Stimulated activated CD4-positive, alpha-beta T cell treated with anti-CD3 and anti-CD28 coated beads, Interleukin-1b, Interleukin-23, amount 100 ng/mL, for 4 hours (primary cell): ENCODE results near the gene ANXA9.

ENCODE experiments used
- DNase-seq, 2 donors: peaks; one replicate each; pipeline ENCODE4 v3.0.0-alpha.2; 2020; ENCODE audit warnings: low read depth in 2 of 2

ANXA9 gene, protein sequence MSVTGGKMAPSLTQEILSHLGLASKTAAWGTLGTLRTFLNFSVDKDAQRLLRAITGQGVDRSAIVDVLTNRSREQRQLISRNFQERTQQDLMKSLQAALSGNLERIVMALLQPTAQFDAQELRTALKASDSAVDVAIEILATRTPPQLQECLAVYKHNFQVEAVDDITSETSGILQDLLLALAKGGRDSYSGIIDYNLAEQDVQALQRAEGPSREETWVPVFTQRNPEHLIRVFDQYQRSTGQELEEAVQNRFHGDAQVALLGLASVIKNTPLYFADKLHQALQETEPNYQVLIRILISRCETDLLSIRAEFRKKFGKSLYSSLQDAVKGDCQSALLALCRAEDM

GRCh38 chr1:150981805-150982712 is at the start of gene ANXA9:
ANXA9 (plus strand) TSS chr1:150982292; CDS start chr1:150983106, 814 bp downstream.
- DNase-seq = no peak

DNA sequence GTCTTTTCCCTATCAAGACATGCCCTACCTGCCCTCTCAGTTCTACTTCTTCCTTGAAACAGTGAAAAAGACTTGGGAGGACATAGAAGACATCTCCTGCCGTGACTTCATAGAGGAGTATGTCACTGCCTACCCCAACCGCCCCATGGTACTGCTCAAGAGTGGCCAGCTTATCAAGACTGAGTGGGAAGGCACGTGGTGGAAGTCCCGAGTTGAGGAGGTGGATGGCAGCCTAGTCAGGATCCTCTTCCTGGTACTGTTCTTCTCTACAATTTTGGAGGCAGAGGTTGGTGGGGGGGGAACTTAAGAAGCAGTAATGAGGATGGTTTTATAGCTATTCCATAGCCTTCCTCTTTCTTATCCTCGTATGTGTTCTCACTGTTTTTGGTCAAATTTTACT is 37.2 kb upstream of the ANXA9 start:
- no peak for DNase-seq

GRCh38 chr1:150954708-150955107 is 27.4 kb upstream of the ANXA9 start:
- no peak for DNase-seq

DNA sequence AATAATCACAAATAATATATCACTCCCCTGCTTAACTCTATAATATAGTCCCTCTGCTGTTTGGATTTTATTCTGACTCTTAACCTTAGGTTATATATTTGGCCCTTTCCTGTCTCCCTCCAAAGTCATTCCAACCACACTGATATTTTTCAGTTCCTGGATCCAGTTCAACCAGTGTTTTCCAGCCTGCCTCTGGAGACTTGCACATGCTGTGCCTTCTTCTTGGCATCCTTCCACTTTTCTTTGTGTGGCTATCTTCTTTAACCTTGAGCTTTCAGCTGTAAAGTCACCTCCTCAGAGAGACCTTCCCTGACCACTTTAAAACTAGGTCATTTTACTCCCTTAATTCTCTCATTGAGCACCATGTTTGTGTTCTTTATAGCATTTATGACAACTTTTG is 26.8 kb upstream of the ANXA9 start:
- DNase-seq = no peak

DNA sequence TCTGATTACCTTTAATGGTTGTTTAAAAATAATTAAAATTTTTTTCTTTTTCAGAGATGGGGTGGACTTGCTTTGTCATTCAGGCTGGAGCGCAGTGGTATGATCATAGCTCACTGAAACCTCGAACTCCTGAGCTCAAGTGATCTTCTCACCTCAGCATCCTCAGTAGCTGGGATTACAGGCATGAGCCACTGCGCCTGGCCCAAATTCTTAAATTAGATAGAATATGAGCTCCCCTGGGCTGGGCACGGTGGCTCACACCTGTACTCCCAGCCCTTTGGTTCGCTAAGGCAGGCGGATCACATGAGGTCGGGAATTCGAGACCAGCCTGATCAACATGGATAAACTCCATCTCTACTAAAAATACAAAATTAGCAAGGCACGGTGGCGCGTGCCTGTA is 24.4 kb upstream of the ANXA9 start:
- no peak for DNase-seq

- DNase-seq = no peak
Measured at GRCh38 chr1:150960646-150961045, 21.4 kb upstream of the ANXA9 start.

GRCh38 chr1:150961756-150962155 is 20.3 kb upstream of the ANXA9 start:
- no peak for DNase-seq

DNA sequence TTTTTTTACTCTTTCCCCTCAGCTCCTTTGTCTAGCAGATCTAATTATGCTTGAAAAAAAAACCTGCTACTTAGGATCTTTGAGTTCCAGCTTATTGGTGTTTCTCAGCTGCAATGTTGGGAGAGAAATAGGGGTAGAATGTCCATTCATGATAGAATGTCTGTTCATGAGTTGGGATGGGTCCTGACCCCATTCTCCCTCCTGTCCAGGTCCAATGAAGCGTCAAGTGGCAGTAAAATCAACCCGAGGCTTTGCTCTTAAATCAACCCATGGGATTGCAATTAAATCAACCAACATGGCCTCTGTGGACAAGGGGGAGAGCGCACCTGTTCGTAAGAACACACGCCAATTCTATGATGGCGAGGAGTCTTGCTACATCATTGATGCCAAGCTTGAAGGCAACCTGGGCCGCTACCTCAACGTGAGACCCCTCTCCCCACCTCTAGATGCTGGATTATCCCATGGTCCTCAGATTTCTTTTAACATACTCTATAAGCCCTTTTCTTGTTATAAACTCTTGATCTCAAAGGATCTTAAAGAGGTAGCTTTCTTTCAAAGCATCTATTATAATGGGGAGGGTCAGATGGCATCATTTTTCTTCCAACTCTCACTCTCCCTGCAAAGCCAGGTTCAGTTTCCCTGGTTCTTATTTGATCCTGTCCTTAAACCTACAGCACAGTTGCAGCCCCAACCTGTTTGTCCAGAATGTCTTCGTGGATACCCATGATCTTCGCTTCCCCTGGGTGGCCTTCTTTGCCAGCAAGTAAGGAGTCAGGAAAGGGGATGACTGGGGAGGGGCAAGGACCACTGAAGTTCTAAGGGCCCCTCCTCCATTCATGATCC is 18.6 kb upstream of the ANXA9 start:
- DNase-seq = no peak

DNA sequence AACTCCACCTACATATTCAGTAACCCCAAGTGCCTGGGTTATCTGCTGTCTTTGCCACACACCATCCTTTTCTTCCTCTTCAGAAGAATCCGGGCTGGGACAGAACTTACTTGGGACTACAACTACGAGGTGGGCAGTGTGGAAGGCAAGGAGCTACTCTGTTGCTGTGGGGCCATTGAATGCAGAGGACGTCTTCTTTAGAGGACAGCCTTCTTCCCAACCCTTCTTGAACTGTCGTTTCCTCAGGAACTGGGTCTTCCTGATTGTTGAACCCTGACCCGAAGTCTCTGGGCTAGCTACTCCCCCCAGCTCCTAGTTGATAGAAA is 18.0 kb upstream of the ANXA9 start:
- DNase-seq = no peak

DNA sequence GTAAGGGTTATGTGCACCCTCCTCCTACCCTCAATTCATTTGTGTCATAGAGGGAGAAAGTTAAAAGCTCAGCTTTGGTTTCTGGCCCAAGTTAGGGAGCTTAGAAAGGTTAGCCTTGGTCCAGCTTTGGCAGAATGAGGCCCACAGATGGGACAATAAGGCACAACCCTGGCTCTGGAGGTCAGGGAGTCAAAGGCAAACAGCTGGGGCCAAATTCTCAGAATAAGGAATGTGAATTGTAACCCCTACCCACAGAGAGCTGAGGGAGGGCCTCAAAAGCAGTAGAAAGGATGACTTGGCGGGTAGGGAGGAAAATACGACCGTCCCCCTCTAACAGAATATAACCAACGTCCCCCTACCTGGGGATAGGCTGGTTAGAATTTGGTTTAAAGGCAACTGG is 16.5 kb upstream of the ANXA9 start:
- DNase-seq = no peak

DNA sequence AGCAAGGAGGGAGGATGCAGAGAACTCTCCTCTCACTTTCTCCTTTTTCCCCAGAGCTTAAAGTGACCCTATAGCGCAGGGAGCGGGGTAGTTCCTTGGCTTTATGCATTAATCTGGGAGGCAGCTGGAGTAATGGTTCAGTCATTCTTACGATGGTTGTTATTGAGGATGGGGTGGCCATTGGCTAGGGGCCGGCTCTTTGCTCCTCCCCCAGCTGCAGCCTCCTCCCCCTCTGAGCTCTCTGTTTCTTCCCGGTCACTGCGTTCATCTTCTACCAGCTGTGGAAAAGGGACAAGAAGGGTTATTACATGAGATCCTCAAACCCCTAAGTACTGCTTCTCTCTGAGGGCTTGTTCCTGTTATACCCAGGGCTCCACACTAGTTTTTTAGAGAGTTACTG is 16.1 kb upstream of the ANXA9 start:
- no peak for DNase-seq

DNA sequence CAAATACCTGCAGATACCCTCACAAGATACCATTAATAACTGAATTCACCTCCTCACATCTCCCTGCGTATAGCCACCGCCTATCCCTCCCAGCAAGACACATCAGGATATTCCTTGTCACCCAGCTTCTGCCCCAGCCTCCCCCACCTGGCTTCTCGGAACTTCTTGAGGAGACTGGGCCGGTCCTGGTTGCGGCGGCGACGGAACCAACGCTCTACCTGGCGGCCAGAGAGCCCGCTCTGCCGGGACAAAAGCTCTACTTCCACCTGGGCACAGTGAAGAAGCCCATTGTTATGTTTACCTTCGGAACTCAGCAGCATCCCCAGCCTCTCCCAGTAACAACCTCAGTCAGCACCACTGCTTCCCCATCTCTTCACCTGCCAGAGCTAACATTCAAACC is 14.2 kb upstream of the ANXA9 start:
- DNase-seq = no peak

- no peak for DNase-seq
Measured at GRCh38 chr1:150968491-150968890, 13.6 kb upstream of the ANXA9 start.

DNA sequence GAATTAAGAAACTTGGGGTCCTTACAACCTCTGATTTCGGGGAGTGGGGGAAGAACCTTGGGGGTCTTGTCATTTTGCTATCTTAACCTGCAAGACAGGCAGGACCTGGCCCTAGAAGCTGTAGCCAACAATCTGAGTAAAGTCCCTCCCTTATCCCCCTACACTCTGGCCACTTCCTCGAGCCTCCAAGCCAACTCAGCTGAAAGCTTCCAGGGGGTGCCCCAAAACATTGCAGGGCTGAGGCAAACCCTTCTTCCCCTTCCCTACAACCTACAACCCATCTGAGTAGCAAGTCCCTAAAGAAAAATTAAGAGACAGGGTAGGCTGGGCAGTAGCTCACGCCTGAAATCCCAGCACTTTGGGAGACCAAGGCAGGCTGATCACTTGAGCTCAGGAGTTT is 12.5 kb upstream of the ANXA9 start:
- DNase-seq = no peak

DNA sequence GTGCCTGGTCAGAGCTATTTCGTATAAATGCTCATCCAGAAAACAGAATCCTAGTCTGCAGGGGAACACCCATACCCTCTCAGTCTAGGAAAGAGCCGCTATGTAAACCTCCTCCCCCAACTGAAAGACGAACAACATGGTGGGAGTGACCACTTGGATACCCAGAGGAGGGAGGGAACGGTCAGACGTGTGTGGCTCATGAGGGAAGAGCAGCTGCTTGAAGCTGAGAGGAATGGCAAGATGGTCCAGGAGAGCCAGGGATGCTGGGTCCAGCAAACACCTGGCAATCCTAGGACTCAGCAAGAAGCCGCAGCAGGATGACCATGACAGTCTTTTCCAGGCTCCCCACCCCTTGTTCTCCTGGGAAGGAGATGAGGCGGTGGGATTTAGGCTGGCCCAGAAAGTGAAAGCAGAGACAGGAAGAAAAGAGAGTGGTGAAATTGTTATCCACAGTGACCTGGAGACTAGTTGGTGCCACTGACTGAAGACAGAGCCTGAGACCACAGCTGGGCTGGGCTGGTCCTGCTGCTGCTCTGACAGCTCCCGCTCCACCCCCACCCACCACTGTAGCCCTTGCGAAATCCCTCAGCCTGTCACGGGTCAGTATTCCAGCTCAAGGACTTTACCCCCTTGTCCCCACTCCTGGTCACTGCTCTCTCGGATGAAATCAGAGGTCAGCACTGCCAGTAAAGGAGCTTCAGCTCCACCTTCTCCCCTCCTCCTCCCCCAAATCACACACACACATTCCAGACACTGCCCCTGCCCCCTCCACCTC is 11.1 kb upstream of the ANXA9 start:
- no peak for DNase-seq

DNA sequence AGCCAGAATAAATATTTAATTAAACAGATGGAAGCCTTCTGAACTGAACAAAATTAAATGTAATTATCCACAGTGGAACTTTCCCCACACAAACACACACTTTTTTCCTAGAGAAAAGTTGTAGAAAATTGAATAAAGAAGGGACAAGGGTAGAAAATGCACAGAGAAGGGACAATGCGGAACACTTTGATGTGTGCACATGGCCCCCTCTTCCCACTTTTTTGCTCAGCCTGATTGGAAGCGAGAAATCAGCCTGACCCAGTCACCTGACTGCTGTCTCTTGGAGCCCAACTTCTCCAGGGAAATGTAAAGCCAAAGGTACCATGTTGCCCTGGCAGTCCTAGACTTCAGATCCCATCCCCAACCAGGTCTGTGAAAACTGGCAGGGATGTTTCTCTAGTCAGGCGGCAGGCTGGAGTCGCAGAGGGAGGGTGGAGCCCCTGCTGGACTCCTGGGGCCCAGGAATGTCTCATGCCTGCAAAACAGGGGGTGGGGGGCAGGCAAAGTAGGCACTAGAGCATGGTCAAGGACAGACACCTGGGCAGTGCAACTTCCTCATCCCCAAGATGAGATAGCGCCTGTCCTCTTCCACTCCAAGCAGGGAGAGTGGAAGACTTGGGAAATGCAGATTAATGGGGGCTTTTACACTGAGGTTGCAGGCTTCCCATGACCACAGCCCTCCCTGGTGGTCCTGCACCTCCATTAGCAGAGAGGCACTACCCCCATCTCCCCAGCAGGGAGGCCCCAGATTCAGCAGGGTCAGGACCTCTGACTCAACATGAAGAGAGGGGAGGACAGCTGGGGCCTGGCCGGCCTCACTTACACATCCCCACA is 10.3 kb upstream of the ANXA9 start:
- DNase-seq = no peak

- DNase-seq = no peak
Measured at GRCh38 chr1:150972417-150972940, 9.6 kb upstream of the ANXA9 start.

- peak in 1 of 2 donors; percentile 19 for DNase-seq
Measured at GRCh38 chr1:150973258-150973835, 8.7 kb upstream of the ANXA9 start.

DNA sequence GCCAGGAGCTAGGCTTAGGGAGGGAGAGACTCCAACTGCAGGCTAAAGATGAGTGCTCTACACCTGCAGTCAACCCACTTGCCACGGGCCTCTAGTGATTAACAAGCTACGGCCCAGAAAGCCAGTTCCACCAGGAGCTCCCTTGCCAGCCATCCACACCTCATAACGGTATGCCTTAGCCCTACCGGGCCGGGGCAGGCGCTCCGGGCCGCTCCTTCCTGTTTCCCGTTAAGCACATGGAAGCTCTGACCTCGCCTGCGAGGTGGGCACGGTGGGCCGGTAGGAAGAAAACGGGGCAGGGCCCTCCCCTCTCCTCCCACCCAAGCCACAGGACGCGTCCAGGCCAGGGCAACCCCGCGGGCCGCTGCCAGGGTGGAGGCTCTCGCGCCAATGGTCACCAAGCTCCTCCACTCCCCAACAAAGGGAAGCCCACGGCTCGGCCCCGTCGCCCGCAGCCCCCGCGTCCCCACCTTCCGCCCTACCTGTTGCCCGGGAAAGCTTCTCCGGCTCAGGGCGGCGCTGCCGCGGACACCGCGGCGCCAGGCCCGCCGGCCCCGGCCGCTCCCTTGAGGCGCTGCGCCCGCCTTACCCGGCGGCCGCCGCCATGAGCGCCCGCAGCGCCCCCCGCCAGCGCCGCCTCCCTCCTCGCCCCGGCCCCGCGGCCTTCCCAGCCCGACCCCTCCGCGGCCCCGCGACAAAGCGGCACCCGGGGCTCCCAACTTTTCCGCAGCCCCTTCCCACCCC is 8.1 kb upstream of the ANXA9 start:
- peak; percentile 31 to 33 for DNase-seq
